Activated T-cell treated with anti-CD3 and anti-CD28 coated beads, Interleukin-2, amount 50 U/mL, for 72 hours (primary cell): ENCODE results near the gene PRM1. TPM values are rescaled to one million over a fixed set of nuclear protein-coding genes. Genes with fewer than 3 reads are reported as not detected.
A peak's percentile ranks its signal among the peaks of the same experiment; 100 is the strongest.

Experiments
- ATAC-seq, 2 donors: fragments of 150-1000 bp; cut with Tn5 transposase; replicated peaks in 1 of 2; 2 replicates each; pipeline ENCODE4 v1.10.0; 2021; ENCODE audit warnings: moderate library complexity in 2 of 2, mild to moderate bottlenecking in 1 of 2
- DNase-seq, 2 donors: peaks; one replicate each; pipeline ENCODE4 v3.0.0; 2021 to 2022; ENCODE audit warnings: mixed read lengths in 1 of 2
- H3K27ac Mint-ChIP-seq: one replicate; pipeline ENCODE4 v1.8.0; 2022; ENCODE audit warnings: mild to moderate bottlenecking, moderate library complexity, mixed read lengths
- H3K27me3 Mint-ChIP-seq: one replicate; pipeline ENCODE4 v1.8.0; 2022; ENCODE audit warnings: low read depth, mixed read lengths
- H3K36me3 Mint-ChIP-seq, 2 donors: one replicate each; pipeline ENCODE4 v1.8.0; 2022; ENCODE audit warnings: mixed read lengths in 2 of 2, mild to moderate bottlenecking in 1 of 2; ENCODE audit not compliant: insufficient read depth in 2 of 2
- H3K4me1 Mint-ChIP-seq: one replicate; pipeline ENCODE4 v1.8.0; 2022; ENCODE audit warnings: low read depth, mixed read lengths
- H3K4me3 Mint-ChIP-seq, 2 donors: one replicate each; pipeline ENCODE4 v1.8.0; 2022; ENCODE audit warnings: mild to moderate bottlenecking in 2 of 2, mixed read lengths in 2 of 2, moderate library complexity in 2 of 2
- H3K9me3 Mint-ChIP-seq, 2 donors: one replicate each; pipeline ENCODE4 v1.8.0; 2022; ENCODE audit warnings: mixed read lengths in 2 of 2
- total RNA-seq, 2 donors: library from RNA; stranded (reverse); gene quantifications; one replicate each; pipeline ENCODE4 v1.2.3, GENCODE V29; 2022

Gene PRM1
- total RNA-seq, 2 donors from 2014 or later, result not detected

- Mint-ChIP-seq H3K27me3 (no peaks in the 10 kb centered on the region), H3K36me3 (peaks cover 1 to 9% of the 10 kb centered on the region in 2 donors), H3K4me3 (peak overlapping the region; percentile 11 to 53), H3K4me1 (peaks cover 48% of the 10 kb centered on the region), H3K9me3 (peaks cover 0 to 1% of the 10 kb centered on the region in 2 donors), H3K27ac (peak overlapping the region; percentile 93)
- ATAC-seq, result no peak
- no peak for DNase-seq
These were observed 35.9 kb downstream of the PRM1 start for GRCh38 chr16:11245222-11245737.

- Mint-ChIP-seq H3K27ac (no peak overlapping the region), H3K4me1 (peaks cover 35% of the 10 kb centered on the region), H3K27me3 (no peaks in the 10 kb centered on the region), H3K9me3 (peaks cover 0 to 1% of the 10 kb centered on the region in 2 donors), H3K36me3 (peaks cover 1 to 6% of the 10 kb centered on the region in 2 donors), H3K4me3 (no peak overlapping the region)
- no peak for ATAC-seq
- no peak for DNase-seq
These were observed 38.5 kb downstream of the PRM1 start for GRCh38 chr16:11242658-11243057.

- no peaks in the 10 kb centered on the region for H3K36me3 Mint-ChIP-seq
- peaks cover 35% of the 10 kb centered on the region for H3K4me1 Mint-ChIP-seq
- no peaks in the 10 kb centered on the region for H3K9me3 Mint-ChIP-seq
- H3K4me3 Mint-ChIP-seq, result no peak overlapping the region
- H3K27me3 Mint-ChIP-seq, result no peaks in the 10 kb centered on the region
- no peak for ATAC-seq
- H3K27ac Mint-ChIP-seq, result no peak overlapping the region
- no peak for DNase-seq
These were observed 39.5 kb downstream of the PRM1 start for GRCh38 chr16:11241480-11242204.

DNA sequence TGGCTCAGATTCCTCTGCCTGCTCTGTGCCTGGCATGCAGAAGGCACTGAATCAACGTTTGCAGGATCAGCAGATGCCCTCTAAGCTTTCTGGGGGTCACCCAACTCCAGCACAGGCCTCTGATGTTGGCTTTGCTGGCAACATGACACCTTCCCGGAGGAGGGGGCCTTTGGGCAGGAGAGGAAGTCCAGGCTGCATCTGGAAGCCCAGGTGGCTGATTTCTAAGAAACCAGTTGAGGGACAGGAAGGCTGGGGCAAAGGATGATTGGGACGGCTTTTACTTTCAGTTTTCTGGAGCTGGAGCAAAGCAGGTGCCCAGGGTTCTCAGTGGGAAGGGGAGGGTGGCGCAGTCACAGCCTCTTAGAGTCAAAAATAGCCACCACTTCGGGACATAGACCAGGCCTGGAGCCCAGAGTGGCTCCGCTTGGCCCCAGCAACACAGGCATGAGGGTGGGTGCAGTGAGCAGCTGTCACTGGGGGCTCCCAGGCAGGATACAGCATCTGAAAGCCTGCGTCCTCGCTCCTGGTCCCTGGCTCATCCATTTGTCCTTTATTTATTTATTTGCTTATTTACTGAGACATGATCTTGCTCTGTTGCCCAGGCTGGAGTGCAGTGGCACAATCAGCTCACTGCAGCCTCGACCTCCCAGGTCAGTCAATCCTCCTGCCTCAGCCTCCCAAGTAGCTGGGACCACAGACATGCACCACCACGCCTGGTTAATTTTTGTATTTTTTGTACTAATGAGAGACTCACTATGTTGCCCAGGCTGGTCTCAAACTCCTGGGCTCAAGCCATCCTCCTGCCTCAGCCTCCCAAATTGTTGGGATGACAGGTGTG is 40.3 kb downstream of the PRM1 start:
- Mint-ChIP-seq H3K4me3 (peak overlapping the region in 1 of 2 donors; percentile 57), H3K27ac (peak overlapping the region; percentile 56), H3K9me3 (no peaks in the 10 kb centered on the region), H3K4me1 (peaks cover 32% of the 10 kb centered on the region), H3K36me3 (no peaks in the 10 kb centered on the region), H3K27me3 (no peaks in the 10 kb centered on the region)
- DNase-seq (no peak), ATAC-seq (peak; percentile 32 to 33)

DNA sequence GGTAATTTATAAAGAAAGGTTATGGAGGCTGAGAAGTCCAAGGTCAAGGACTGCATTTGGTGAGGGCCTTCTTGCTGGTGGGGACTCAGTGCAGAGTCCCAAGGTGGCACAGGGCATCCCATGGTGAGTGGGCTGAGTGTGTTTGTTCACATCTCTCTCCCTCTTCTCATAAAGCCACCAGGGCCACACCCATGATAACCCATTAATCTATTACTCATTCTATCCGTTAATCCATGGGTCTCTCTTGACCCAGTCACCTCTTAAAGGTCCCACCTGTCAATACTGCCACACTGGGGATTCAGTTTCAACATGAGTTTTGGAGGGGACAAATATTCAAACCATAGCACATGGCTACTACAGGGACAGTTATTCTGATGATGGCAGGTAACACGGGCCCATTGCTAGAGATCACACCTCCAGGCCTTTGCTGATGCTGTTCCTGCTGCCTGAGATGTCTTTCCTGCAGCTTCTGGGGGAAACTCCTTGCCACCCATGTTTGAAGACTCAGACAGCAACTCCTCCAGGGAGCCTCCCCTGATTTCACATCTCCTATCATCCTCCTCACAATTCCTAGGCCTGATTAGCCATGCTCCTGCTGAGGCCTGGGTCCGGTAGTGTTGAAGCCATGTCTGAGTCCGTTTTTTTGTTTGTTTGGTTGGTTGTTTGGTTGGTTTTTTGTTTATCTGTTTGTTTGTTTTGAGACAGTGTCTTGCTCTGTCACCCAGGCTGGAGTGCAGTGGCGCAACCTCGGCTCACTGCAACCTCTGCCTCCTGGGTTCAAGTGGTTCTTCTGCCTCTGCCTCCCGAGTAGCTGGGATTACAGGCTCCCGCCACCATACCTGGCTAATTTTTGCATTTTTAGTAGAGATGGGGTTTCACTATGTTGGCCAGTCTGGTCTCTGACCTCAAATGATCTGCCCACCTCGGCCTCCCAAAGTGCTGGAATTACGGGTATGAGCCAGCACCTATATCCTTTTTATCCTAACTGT is 41.2 kb downstream of the PRM1 start:
- H3K4me1 Mint-ChIP-seq, result peaks cover 32% of the 10 kb centered on the region
- no peak for DNase-seq
- ATAC-seq, result no peak
- H3K27ac Mint-ChIP-seq, result peak overlapping the region; percentile 56
- H3K4me3 Mint-ChIP-seq, result peak overlapping the region; percentile 25 to 57
- no peaks in the 10 kb centered on the region for H3K36me3 Mint-ChIP-seq
- H3K27me3 Mint-ChIP-seq, result no peaks in the 10 kb centered on the region
- no peaks in the 10 kb centered on the region for H3K9me3 Mint-ChIP-seq

DNA sequence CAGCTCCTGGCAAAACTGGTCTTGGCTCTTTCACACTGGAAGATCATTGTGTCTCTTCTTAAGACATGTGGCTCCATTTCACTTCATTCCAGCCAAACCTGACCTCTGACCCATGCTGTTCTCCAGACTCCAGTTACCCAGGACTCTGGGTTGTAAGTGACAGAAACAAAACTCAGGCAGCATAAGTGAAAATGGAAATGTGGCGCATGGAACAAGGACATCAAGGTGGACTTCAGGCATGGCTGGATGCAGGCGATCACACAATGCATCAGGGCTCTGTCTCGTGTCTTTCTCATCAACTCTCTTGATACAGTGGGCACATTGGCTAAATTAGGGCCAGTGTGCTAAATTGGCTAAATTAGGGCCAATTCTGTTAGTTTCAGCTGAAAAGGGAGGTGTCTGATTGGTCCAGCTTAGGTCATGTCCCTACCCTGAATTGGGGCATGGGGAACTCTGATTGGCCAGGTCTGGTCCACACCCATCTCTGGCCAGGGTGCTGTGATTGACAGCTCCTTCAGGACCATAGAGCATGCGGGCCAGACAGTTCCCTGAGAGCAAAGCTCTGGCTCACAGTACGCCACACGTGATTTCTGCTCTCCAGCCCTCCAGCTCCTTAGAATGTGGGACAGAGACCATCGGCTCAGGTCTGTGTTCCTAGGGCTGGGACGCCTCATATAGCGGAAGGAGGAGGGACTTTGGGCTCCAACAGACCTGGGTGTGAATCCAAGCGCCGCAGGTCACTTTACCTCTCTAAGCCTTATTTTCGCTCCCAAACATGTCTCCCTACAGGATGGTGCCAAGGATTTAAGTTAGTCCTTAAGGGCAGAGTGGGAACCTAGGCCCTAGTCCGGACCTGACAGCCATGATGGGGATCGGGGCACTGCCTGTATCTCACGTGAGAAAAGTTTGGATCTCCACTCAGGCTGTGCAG is 42.6 kb downstream of the PRM1 start:
- Mint-ChIP-seq H3K36me3 (no peaks in the 10 kb centered on the region), H3K27ac (no peak overlapping the region), H3K27me3 (no peaks in the 10 kb centered on the region), H3K9me3 (no peaks in the 10 kb centered on the region), H3K4me3 (no peak overlapping the region), H3K4me1 (peaks cover 45% of the 10 kb centered on the region)
- no peak for ATAC-seq
- no peak for DNase-seq

DNA sequence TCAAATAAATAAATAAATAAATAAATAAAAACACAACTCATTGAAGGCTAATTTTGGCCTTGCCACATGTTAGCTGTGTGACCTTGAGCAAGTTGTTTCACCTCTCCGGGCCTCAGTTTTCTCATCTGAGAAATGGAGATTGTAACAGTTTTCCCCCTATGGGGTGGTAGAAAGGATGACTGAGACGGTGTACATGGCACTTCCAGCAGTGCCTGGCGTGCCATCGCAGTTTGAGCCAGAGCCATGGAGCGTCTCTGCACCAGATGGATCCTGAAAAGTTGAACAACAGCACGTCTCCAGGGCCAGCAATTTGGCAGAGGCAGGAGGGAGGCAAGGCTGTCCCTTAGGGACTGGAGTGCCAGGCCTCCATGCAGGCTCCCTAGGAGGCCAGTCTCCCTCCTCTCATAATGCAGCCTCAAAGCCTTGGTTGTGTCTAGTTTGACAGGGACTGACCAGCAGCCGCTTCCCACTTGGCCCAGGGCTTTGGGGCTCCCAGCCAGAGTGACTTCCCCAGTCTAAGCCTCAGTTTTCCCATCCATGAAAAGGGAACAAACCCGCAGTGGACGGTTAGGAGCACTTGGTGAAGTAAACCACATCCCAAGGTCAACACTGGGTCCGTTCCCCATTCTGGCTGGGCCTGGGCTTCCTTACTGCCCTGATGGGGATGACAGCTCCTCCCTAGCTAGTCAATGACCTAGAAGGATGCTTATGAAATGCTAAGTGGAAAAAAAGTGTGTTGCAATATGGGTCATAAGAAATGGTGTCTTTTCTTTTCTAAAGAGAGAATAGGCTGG is 44.5 kb downstream of the PRM1 start:
- H3K36me3 Mint-ChIP-seq, result no peaks in the 10 kb centered on the region
- ATAC-seq, result no peak
- H3K9me3 Mint-ChIP-seq, result no peaks in the 10 kb centered on the region
- peaks cover 62% of the 10 kb centered on the region for H3K4me1 Mint-ChIP-seq
- no peak overlapping the region for H3K4me3 Mint-ChIP-seq
- no peaks in the 10 kb centered on the region for H3K27me3 Mint-ChIP-seq
- no peak overlapping the region for H3K27ac Mint-ChIP-seq
- no peak for DNase-seq

DNA sequence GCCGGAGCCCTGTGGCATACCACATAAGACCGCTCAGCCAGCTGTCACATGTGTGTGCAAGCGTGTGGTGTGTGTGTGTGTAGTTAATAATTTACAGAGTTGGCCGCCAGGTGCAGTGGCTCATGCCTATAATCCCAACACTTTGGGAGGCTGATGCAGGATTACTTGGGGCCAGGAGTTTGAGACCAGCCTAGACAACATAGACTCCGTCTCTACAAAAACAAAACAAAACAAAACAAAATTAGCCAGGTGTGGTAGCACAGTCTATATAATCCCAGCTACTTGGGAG is 45.5 kb downstream of the PRM1 start:
- H3K4me3 Mint-ChIP-seq, result no peak overlapping the region
- H3K36me3 Mint-ChIP-seq, result no peaks in the 10 kb centered on the region
- H3K9me3 Mint-ChIP-seq, result no peaks in the 10 kb centered on the region
- no peak for DNase-seq
- no peak for ATAC-seq
- H3K27ac Mint-ChIP-seq, result no peak overlapping the region
- H3K4me1 Mint-ChIP-seq, result peaks cover 72% of the 10 kb centered on the region
- H3K27me3 Mint-ChIP-seq, result no peaks in the 10 kb centered on the region

- no peaks in the 10 kb centered on the region for H3K27me3 Mint-ChIP-seq
- no peak for DNase-seq
- no peak for ATAC-seq
- no peaks in the 10 kb centered on the region for H3K9me3 Mint-ChIP-seq
- H3K36me3 Mint-ChIP-seq, result no peaks in the 10 kb centered on the region
- peak overlapping the region; percentile 38 to 53 for H3K4me3 Mint-ChIP-seq
- H3K4me1 Mint-ChIP-seq, result peaks cover 77% of the 10 kb centered on the region
- H3K27ac Mint-ChIP-seq, result peak overlapping the region; percentile 72
These were observed 46.0 kb downstream of the PRM1 start for GRCh38 chr16:11234884-11235702.

DNA sequence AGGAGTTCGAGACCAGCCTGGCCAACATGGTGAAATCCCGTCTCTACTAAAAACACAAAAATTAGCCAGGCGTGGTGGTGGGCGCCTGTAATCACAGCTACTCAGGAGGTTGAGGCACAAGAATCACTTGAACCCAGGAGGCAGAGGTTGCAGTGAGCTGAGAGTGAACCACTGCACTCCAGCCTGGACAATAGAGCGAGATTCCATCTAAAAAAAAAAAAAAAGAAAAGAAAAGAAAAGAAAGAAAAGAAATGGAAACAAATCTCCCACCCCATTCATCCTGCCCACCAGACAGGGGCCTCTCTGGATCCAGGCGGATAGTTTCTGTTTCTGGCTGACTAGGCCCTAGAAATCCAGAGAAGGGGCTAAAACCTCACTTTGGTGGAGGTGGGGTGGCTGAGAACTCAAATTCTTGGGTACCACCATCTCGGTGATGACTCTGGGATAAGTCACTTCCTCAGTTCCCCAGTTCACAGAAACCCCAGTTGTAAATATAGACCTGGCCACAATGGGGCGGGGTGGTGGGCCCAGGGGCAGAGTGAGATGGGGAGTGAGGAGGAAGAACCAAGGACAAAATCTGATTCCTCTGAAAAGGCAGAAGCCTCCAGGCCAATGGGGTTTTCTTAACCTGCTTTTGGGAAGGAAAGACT is 47.3 kb downstream of the PRM1 start:
- peak; percentile 86 to 89 for DNase-seq
- no peaks in the 10 kb centered on the region for H3K27me3 Mint-ChIP-seq

More for the DNA sequence above, 47.3 kb downstream of the PRM1 start:
- no peaks in the 10 kb centered on the region for H3K36me3 Mint-ChIP-seq
- H3K9me3 Mint-ChIP-seq, result no peaks in the 10 kb centered on the region
- peaks cover 90% of the 10 kb centered on the region for H3K4me1 Mint-ChIP-seq
- peak overlapping the region; percentile 81 to 82 for H3K4me3 Mint-ChIP-seq
- peak overlapping the region; percentile 99 for H3K27ac Mint-ChIP-seq
- ATAC-seq, result peak; percentile 58 to 64
